IMR-90 (cell line): ENCODE results near the gene MED12L. TPM values are rescaled to one million over a fixed set of nuclear protein-coding genes. Genes with fewer than 3 reads are reported as not detected.

Experiments
- ATAC-seq: fragments of 200-7000 bp; cut with Tn5 transposase; 2 replicates; pipeline ENCODE4 v1.9.1; 2020; ENCODE audit warnings: low read depth, mild to moderate bottlenecking, moderate library complexity
- BruUV-seq: library from RNA; stranded (reverse); fragments of 400-500 nt; replicated peaks from 2 replicates; lab custom pipeline; 2021; lab: Mats Ljungman, UMichigan
- CTCF ChIA-PET: fragments of 300-600 bp; formaldehyde crosslinking; extraction: SDS; loops from one replicate; lab custom pipeline; 2021; ENCODE audit warnings: antibody characterized with exemption; lab: Yijun Ruan, JAX
- POLR2A ChIA-PET: fragments of 300-600 bp; sonication (Branson Sonifier 250); formaldehyde crosslinking; loops from one replicate; lab custom pipeline; 2022; ENCODE audit warnings: antibody characterized with exemption; ENCODE audit not compliant: unreplicated experiment; lab: Charles Lee
- DNase-seq: peaks from one replicate; pipeline ENCODE4 v3.0.0; 2013
- H2AFZ ChIP-seq: replicated peaks from 2 replicates; pipeline ENCODE3; 2013; ENCODE audit warnings: low read length, mild to moderate bottlenecking; ENCODE audit not compliant: poor library complexity
- H2AK5ac ChIP-seq: 2 replicates; pipeline ENCODE4 v1.6.1; 2013; ENCODE audit warnings: low read depth, low read length, inconsistent platforms
- H2AK9ac ChIP-seq: replicated peaks from 2 replicates; pipeline ENCODE3; 2013; ENCODE audit warnings: mild to moderate bottlenecking, low read depth, low read length, moderate library complexity; ENCODE audit not compliant: poor library complexity
- H2BK120ac ChIP-seq: 2 replicates; pipeline ENCODE4 v1.6.1; 2013; ENCODE audit warnings: low read depth, low read length, inconsistent platforms
- H2BK15ac ChIP-seq: 3 replicates; pipeline ENCODE4 v1.6.1; 2013; ENCODE audit warnings: low read depth, low read length, inconsistent platforms
- H2BK20ac ChIP-seq: 2 replicates; pipeline ENCODE4 v1.6.1; 2013; ENCODE audit warnings: low read depth, mild to moderate bottlenecking, inconsistent platforms, low read length, moderate library complexity
- H2BK5ac ChIP-seq: 2 replicates; pipeline ENCODE4 v1.6.1; 2013; ENCODE audit warnings: mild to moderate bottlenecking, low read depth, low read length, inconsistent platforms; ENCODE audit not compliant: poor library complexity, severe bottlenecking
- H3K14ac ChIP-seq: replicated peaks from 2 replicates; pipeline ENCODE4 v1.6.1; 2013; ENCODE audit warnings: low read depth, low read length, inconsistent platforms
- H3K18ac ChIP-seq: 2 replicates; pipeline ENCODE4 v1.6.1; 2013; ENCODE audit warnings: low read depth, low read length, control low read depth
- H3K23ac ChIP-seq: 2 replicates; pipeline ENCODE4 v1.6.1; 2013; ENCODE audit warnings: low read depth, low read length, inconsistent platforms
- H3K27ac ChIP-seq: 2 replicates; pipeline ENCODE4 v1.5.1; 2013; ENCODE audit warnings: mild to moderate bottlenecking, control low read depth, low read length; ENCODE audit not compliant: insufficient read depth
- H3K27me3 ChIP-seq: 2 replicates; pipeline ENCODE4 v1.6.1; 2013; ENCODE audit warnings: low read length; ENCODE audit not compliant: control insufficient read depth, insufficient read depth
- H3K36me3 ChIP-seq: 2 replicates; pipeline ENCODE4 v1.6.1; 2013; ENCODE audit warnings: low read length, mixed read lengths; ENCODE audit not compliant: control insufficient read depth, insufficient read depth
- H3K4ac ChIP-seq: 2 replicates; pipeline ENCODE4 v1.6.1; 2013; ENCODE audit warnings: low read depth, low read length, inconsistent platforms
- H3K4me1 ChIP-seq: 2 replicates; pipeline ENCODE4 v1.6.1; 2013; ENCODE audit warnings: low read length, mixed read lengths; ENCODE audit not compliant: control insufficient read depth, insufficient read depth
- H3K4me2 ChIP-seq: 2 replicates; pipeline ENCODE4 v1.6.1; 2013; ENCODE audit warnings: low read depth, mild to moderate bottlenecking, control low read depth, low read length, moderate library complexity
- H3K4me3 ChIP-seq: 2 replicates; pipeline ENCODE4 v1.5.1; 2013; ENCODE audit warnings: low read depth, mild to moderate bottlenecking, control low read depth, low read length, moderate library complexity; ENCODE audit not compliant: insufficient read depth
- H3K56ac ChIP-seq: 2 replicates; pipeline ENCODE4 v1.6.1; 2013; ENCODE audit warnings: low read length, inconsistent platforms; ENCODE audit not compliant: insufficient read depth; ENCODE audit errors: extremely low read depth
- H3K79me1 ChIP-seq, 2 experiments: 2 replicates each; pipeline ENCODE4 v1.6.1; 2013; ENCODE audit warnings: low read length in 2 of 2, inconsistent platforms in 1 of 2, low read depth in 1 of 2
- H3K9ac ChIP-seq: 2 replicates; pipeline ENCODE4 v1.6.1; 2013; ENCODE audit warnings: low read depth, low read length, control low read depth
- H3K9me1 ChIP-seq: 2 replicates; pipeline ENCODE4 v1.6.1; 2013; ENCODE audit warnings: low read length, inconsistent platforms; ENCODE audit not compliant: insufficient read depth
- H3K9me3 ChIP-seq: 2 replicates; pipeline ENCODE4 v1.6.1; 2013; ENCODE audit warnings: low read length; ENCODE audit not compliant: control insufficient read depth, insufficient read depth
- H4K20me1 ChIP-seq: 2 replicates; pipeline ENCODE4 v1.6.1; 2013; ENCODE audit warnings: low read length, inconsistent platforms; ENCODE audit not compliant: insufficient read depth
- H4K5ac ChIP-seq: 2 replicates; pipeline ENCODE4 v1.6.1; 2013; ENCODE audit warnings: mild to moderate bottlenecking, low read depth, low read length, control low read depth
- H4K8ac ChIP-seq, 2 experiments: 2 replicates each; pipeline ENCODE4 v1.6.1; 2013; ENCODE audit warnings: low read depth in 2 of 2, low read length in 2 of 2, control low read depth in 1 of 2, inconsistent platforms in 1 of 2
- H4K91ac ChIP-seq: 2 replicates; pipeline ENCODE4 v1.6.1; 2013; ENCODE audit warnings: low read depth, low read length, inconsistent platforms; ENCODE audit not compliant: insufficient read depth
- BHLHE40 ChIP-seq: fragments of 150-350 bp; IDR thresholded peaks from 2 replicates; pipeline ENCODE4 v1.6.1; 2016; ENCODE audit warnings: mild to moderate bottlenecking, low read depth, low read length
- CEBPB ChIP-seq: IDR thresholded peaks from 2 replicates; pipeline ENCODE4 v1.6.1; 2012; ENCODE audit warnings: low read depth, low read length, improper control_type of control experiment
- CHD1 ChIP-seq: IDR thresholded peaks from 2 replicates; pipeline ENCODE4 v1.6.1; 2012; ENCODE audit warnings: low read depth, low read length, improper control_type of control experiment
- CTCF ChIP-seq: conservative IDR thresholded peaks from 2 replicates; pipeline ENCODE4 v1.5.1; 2012; ENCODE audit warnings: mild to moderate bottlenecking, low read depth, low read length, improper control_type of control experiment
- FOS ChIP-seq: fragments of 150-350 bp; IDR thresholded peaks from 2 replicates; pipeline ENCODE4 v1.6.1; 2016; ENCODE audit warnings: low read depth, low read length
- MAFK ChIP-seq: IDR thresholded peaks from 2 replicates; pipeline ENCODE4 v1.6.1; 2012; ENCODE audit warnings: low read depth, low read length, improper control_type of control experiment
- MXI1 ChIP-seq: IDR thresholded peaks from 2 replicates; pipeline ENCODE4 v1.6.1; 2012; ENCODE audit warnings: low read depth, mild to moderate bottlenecking, low read length, moderate library complexity, borderline replicate concordance
- POLR2A ChIP-seq: IDR thresholded peaks from 2 replicates; pipeline ENCODE4 v1.6.1; 2012; ENCODE audit warnings: mild to moderate bottlenecking, low read depth, low read length
- RCOR1 ChIP-seq: IDR thresholded peaks from 2 replicates; pipeline ENCODE4 v1.6.1; 2012; ENCODE audit warnings: mild to moderate bottlenecking, low read length, improper control_type of control experiment; ENCODE audit not compliant: insufficient replicate concordance
- RFX5 ChIP-seq: IDR thresholded peaks from 2 replicates; pipeline ENCODE4 v1.8.0; 2012; ENCODE audit warnings: low read depth, mild to moderate bottlenecking, low read length, moderate library complexity
- SMC3 ChIP-seq: fragments of 150-350 bp; IDR thresholded peaks from 2 replicates; pipeline ENCODE4 v1.6.1; 2016; ENCODE audit warnings: low read depth, mild to moderate bottlenecking, antibody characterized with exemption, low read length, moderate library complexity
- WGBS, 2 experiments: methylation state at CpG; one replicate each; pipeline versions ENCODE4 v1.1.5 to v1.1.7; 2013; ENCODE audit warnings: missing lambda C conversion rate in 2 of 2; ENCODE audit not compliant: insufficient read length in 1 of 2; ENCODE audit errors: extremely low coverage in 2 of 2; 5-methylcytosine and 5-hydroxymethylcytosine counted together
- dilution Hi-C: fragments of 300-500 bp; cut with HindIII; formaldehyde crosslinking; loops from one replicate; pipeline ENCODE4 v1.14.3; 2018; ENCODE audit warnings: low sequenced_read_pairs; ENCODE audit not compliant: unreplicated experiment
- in situ Hi-C: fragments of 300-500 bp; cut with MboI; formaldehyde crosslinking; loops from 3 replicates; pipeline ENCODE4 v1.14.3; 2019; ENCODE audit warnings: low sequenced_read_pairs, inconsistent platforms, mixed read lengths
- intact Hi-C: fragments of 100-400 bp; cut with micrococcal nuclease; formaldehyde crosslinking; loops from 2 replicates; pipeline ENCODE4 v1.10.0; 2022
- polyA plus RNA-seq, 3 experiments: library from polyadenylated mRNA; depleted of rRNA; stranded (reverse); fragments of >200 nt; gene quantifications; 2 replicates each; pipeline ENCODE4 v1.2.3, GENCODE V29; 2012; ENCODE audit warnings: low replicate concordance in 1 of 3
- total RNA-seq: library from RNA; depleted of rRNA; stranded (reverse); fragments of >200 nt; gene quantifications from 2 replicates; pipeline ENCODE4 v1.2.3, GENCODE V29; 2012
- TF ChIP-seq, protein P1 (sequence below): fragments of 150-350 bp; IDR thresholded peaks from 2 replicates; pipeline ENCODE4 v1.6.1; 2017; ENCODE audit warnings: mild to moderate bottlenecking, antibody characterized with exemption, low read length, low read depth

MED12L gene
- total and polyA plus RNA-seq, 2 of the 4 experiments (the other 2 are of a cell fraction): 0.05 to 0.18 TPM

GRCh38 chr3:151227266-151227806 lies 141.9 kb downstream of the MED12L start (continued):
- TF ChIP-seq MXI1: no peak
- no peak for TF ChIP-seq FOS

GRCh38 chr3:151227807-151228665 lies 142.6 kb downstream of the MED12L start:
- Histone ChIP-seq H3K79me1 (no peaks in the 10 kb centered on the region), H4K5ac (peak overlapping the region; percentile 81), H3K9me1 (peaks cover 7% of the 10 kb centered on the region; the same call in 1 of the 2 replicates), H3K27me3 (no peaks in the 10 kb centered on the region), H3K4me2 (peak overlapping the region; percentile 74), H3K9ac (peak overlapping the region; percentile 39; the same call in 1 of the 2 replicates), H3K27ac (peak overlapping the region; percentile 66), H2BK120ac (peak overlapping the region; percentile 75), H4K20me1 (no peaks in the 10 kb centered on the region), H3K56ac (peak overlapping the region; percentile 27), H3K9me3 (no peaks in the 10 kb centered on the region), H3K18ac (peak overlapping the region; percentile 78), H3K36me3 (no peaks in the 10 kb centered on the region), H4K8ac (peak overlapping the region; percentile 55 to 67; a peak in 3 of 4 replicates), H2AFZ (peak overlapping the region; percentile 45), H3K14ac (peak overlapping the region; percentile 48), H3K23ac (peak overlapping the region; percentile 50; the same call in 1 of the 2 replicates), H2AK9ac (no peak overlapping the region), H2BK5ac (peak overlapping the region; percentile 88), H3K4me1 (peaks cover 21% of the 10 kb centered on the region), H3K4me3 (no peak overlapping the region), H3K4ac (peak overlapping the region; percentile 77), H2BK15ac (peak overlapping the region; percentile 43; the same call in 2 of the 3 replicates), H4K91ac (peak overlapping the region; percentile 91), H2BK20ac (peak overlapping the region; percentile 80), H2AK5ac (peak overlapping the region; percentile 44)
- in situ Hi-C loops: loop anchor here (5.0 to 10.0 kb wide), 3 partner anchors 49 to 207 kb away; partner anchors contain the start of gene P2RY14
- dilution Hi-C loops: no loop called here
- intact Hi-C loops: loop anchor here (1.0 to 5.0 kb wide), 5 partner anchors 55 to 689 kb away; no protein-coding TSS in a partner anchor
- DNase-seq (peak; percentile 95), ATAC-seq (peak; percentile 79)
- CTCF ChIA-PET: interaction anchor here (0.6 to 3.5 kb wide), 16 partner anchors 10 to 609 kb away, joined by 3 to 32 read pairs (median 5); partner anchors contain the start of gene P2RY14
- POLR2A ChIA-PET: no interaction called here
- no TSS peak for BruUV-seq
- WGBS, 2 experiments: no CpG with 5 or more reads among the region's 9 CpGs
- TF ChIP-seq CTCF: peak; percentile 96
- peak; percentile 67 for TF ChIP-seq POLR2A
- TF ChIP-seq, protein P1, sequence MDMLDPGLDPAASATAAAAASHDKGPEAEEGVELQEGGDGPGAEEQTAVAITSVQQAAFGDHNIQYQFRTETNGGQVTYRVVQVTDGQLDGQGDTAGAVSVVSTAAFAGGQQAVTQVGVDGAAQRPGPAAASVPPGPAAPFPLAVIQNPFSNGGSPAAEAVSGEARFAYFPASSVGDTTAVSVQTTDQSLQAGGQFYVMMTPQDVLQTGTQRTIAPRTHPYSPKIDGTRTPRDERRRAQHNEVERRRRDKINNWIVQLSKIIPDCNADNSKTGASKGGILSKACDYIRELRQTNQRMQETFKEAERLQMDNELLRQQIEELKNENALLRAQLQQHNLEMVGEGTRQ: no peak
- no peak for TF ChIP-seq MXI1
- TF ChIP-seq CHD1: no peak
- TF ChIP-seq SMC3: peak; percentile 89
- peak; percentile 71 for TF ChIP-seq CEBPB
- peak; percentile 64 for TF ChIP-seq BHLHE40
- no peak for TF ChIP-seq RFX5
- no peak for TF ChIP-seq MAFK
- TF ChIP-seq FOS: peak; percentile 98
- TF ChIP-seq RCOR1: no peak
